ENCODE data around the gene TUBA4A.

- TF ChIP-seq CTCF (IDR thresholded peaks at IDR 0.05) (no peak), POLR2A (IDR thresholded peaks at IDR 0.05) (no peak), POLR2AphosphoS5 (IDR thresholded peaks at IDR 0.05) (no peak), EP300 (IDR thresholded peaks at IDR 0.05) (no peak)
Observed at GRCh38 chr2:219284501-219285372, 31.0 kb upstream of the TUBA4A start.
